Mucosa of descending colon (tissue), 3 donors: ENCODE results near the gene MLXIPL. TPM values are rescaled to one million over a fixed set of nuclear protein-coding genes. Genes with fewer than 3 reads are reported as not detected.
"Not testable (repeated sequence)": the region's sequence is repeated elsewhere in the genome, so short reads cannot be mapped to it uniquely, and the experiment has no call there.

Source experiments
- ATAC-seq: fragments of 200-7000 bp; cut with Tn5 transposase; one replicate; pipeline ENCODE4 v1.9.1; 2020; ENCODE audit warnings: mild to moderate bottlenecking, moderate library complexity
- DNase-seq, 3 donors: peaks; one replicate each; pipeline ENCODE4 v3.0.0-alpha.2; 2020
- H3K36me3 ChIP-seq: fragments of 200-600 bp; one replicate; pipeline ENCODE4 v1.8.0; 2021; ENCODE audit warnings: low read depth, mild to moderate bottlenecking
- H3K4me1 ChIP-seq: fragments of 200-600 bp; one replicate; pipeline ENCODE4 v1.8.0; 2021; ENCODE audit warnings: low read depth, mild to moderate bottlenecking
- H3K4me3 ChIP-seq: fragments of 200-600 bp; one replicate; pipeline ENCODE4 v1.8.0; 2021; ENCODE audit warnings: mild to moderate bottlenecking
- H3K9me3 ChIP-seq: fragments of 200-600 bp; one replicate; pipeline ENCODE4 v1.8.0; 2021; ENCODE audit warnings: mild to moderate bottlenecking
- intact Hi-C, 2 donors: fragments of 100-400 bp; cut with DNase I in 1 of 2; cut with micrococcal nuclease in 1 of 2; formaldehyde crosslinking; loops; one replicate each; pipeline versions ENCODE4 v1.11.0 to v1.11.1; 2022; cut with DNase I, micrococcal nuclease
- total RNA-seq, 3 donors: library from RNA; stranded (reverse); fragmentation: NEBNext Ultra II Directional in 2 of 3; extraction: Animal tissue kit (Norgen Biotek cat#: 25700) in 2 of 3; gene quantifications; one replicate each; pipeline versions ENCODE4 v1.2.1 to v1.2.4, GENCODE V29; 2021 to 2023
- TF ChIP-seq, protein P1 (sequence below): fragments of 200-600 bp; IDR thresholded peaks from one replicate; pipeline ENCODE4 v1.8.0; 2022; ENCODE audit warnings: antibody characterized with exemption, mild to moderate bottlenecking
- donor health status: DM: no; HTN: no; CAD: no; lungs with moderate emphysema.
- donor health status: DM: no; HTN: no; CAD: no.
- donor health status: DM: no; HTN: yes; CAD: no.

The MLXIPL gene
- total RNA-seq, 3 donors from 2014 or later: 13.3 to 18.0 (median 15.1) TPM

- no peaks in the 10 kb centered on the region for H3K9me3 ChIP-seq
- H3K36me3 ChIP-seq: no peaks in the 10 kb centered on the region
- TF ChIP-seq, protein P1, sequence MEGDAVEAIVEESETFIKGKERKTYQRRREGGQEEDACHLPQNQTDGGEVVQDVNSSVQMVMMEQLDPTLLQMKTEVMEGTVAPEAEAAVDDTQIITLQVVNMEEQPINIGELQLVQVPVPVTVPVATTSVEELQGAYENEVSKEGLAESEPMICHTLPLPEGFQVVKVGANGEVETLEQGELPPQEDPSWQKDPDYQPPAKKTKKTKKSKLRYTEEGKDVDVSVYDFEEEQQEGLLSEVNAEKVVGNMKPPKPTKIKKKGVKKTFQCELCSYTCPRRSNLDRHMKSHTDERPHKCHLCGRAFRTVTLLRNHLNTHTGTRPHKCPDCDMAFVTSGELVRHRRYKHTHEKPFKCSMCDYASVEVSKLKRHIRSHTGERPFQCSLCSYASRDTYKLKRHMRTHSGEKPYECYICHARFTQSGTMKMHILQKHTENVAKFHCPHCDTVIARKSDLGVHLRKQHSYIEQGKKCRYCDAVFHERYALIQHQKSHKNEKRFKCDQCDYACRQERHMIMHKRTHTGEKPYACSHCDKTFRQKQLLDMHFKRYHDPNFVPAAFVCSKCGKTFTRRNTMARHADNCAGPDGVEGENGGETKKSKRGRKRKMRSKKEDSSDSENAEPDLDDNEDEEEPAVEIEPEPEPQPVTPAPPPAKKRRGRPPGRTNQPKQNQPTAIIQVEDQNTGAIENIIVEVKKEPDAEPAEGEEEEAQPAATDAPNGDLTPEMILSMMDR: no peak
- DNase-seq: no peak
- peaks cover 5% of the 10 kb centered on the region for H3K4me1 ChIP-seq
- ATAC-seq: no peak
- intact Hi-C loops: no loop called here
- H3K4me3 ChIP-seq: no peak overlapping the region
Measured at GRCh38 chr7:73669288-73669701, 45.0 kb upstream of the MLXIPL start.

DNA sequence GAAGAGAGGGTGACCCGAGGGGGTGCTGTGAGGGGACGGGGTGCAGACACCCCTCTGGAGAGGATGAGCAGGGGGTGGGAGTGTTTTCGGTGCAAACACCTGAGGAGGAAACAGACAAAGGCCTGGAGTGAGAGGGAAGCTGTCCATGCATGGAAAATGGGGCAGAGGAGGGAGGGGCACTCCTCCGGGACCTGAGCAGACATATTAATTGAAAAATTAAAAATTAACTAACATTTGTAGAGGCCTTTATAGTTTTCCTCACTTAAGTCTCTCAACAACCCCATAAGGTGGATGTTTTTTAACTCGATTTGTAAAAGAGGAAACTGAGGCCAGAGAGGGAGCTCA, 44.5 kb upstream of the MLXIPL start:
- TF ChIP-seq, protein P1: no peak
- no peak for DNase-seq
- no peak overlapping the region for H3K4me3 ChIP-seq
- no peak for ATAC-seq
- peaks cover 5% of the 10 kb centered on the region for H3K4me1 ChIP-seq
- intact Hi-C loops: no loop called here
- H3K9me3 ChIP-seq: no peaks in the 10 kb centered on the region
- no peaks in the 10 kb centered on the region for H3K36me3 ChIP-seq

GRCh38 chr7:73668103-73668885, 44.0 kb upstream of the MLXIPL start:
- no peaks in the 10 kb centered on the region for H3K36me3 ChIP-seq
- TF ChIP-seq, protein P1: no peak
- H3K4me1 ChIP-seq: peaks cover 5% of the 10 kb centered on the region
- H3K9me3 ChIP-seq: no peaks in the 10 kb centered on the region
- intact Hi-C loops: no loop called here
- ATAC-seq (no peak), DNase-seq (no peak)
- peak overlapping the region; percentile 17 for H3K4me3 ChIP-seq

DNA sequence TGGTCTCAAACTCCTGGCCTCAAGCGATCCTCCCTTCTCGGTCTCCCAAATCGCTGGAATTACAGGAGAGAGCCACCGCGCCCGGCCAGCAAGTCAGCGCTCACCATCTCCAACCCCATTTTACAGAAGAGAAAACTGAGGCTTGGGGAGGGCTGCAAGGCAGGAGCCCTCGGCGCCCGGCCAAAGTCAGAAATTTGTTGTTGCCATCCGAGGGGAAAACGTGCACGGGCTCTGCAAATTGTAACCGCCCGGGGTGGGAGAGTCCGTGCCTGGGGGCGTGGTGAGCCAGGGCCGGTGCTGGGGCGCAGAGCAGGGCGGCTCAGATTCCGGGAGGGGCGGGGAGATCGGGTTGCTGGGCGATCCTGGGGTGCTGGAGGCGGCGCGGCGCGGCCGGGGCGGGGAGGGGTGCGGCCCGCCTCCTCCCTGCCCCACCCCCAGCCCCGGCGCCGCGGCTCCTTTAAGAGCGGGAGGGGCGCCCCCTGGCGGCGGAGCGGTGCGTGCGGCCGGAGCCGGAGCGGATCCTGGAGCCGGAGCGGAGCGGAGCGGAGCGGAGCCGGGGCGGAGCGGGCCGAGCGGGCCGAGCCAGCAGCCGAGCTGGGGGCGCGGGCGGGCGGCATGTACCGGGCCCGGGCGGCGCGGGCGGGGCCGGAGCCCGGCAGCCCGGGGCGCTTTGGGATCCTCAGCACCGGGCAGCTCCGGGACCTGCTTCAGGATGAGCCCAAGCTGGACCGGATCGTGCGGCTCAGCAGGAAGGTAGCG, 43.2 kb upstream of the MLXIPL start, which contains the start of gene VPS37D:
VPS37D (plus strand) TSS at position 488 of the 759 bp plus-strand sequence; CDS start at position 616, 128 bp downstream.
- Histone ChIP-seq H3K36me3 (no peaks in the 10 kb centered on the region), H3K4me1 (peaks cover 5% of the 10 kb centered on the region), H3K9me3 (no peaks in the 10 kb centered on the region), H3K4me3 (peak within 1 kb of the TSS; percentile 17)
- TF ChIP-seq, protein P1: peak; percentile 87
- DNase-seq (peak; percentile 93 to 97 (median 96)), ATAC-seq (peak; percentile 98)
- intact Hi-C loops: no loop called here

GRCh38 chr7:73663033-73663432, 38.7 kb upstream of the MLXIPL start:
- Histone ChIP-seq H3K36me3 (no peaks in the 10 kb centered on the region), H3K4me3 (no peak overlapping the region), H3K9me3 (no peaks in the 10 kb centered on the region), H3K4me1 (peaks cover 5% of the 10 kb centered on the region)
- no peak for ATAC-seq
- DNase-seq: no peak
- intact Hi-C loops: no loop called here
- TF ChIP-seq, protein P1: no peak

GRCh38 chr7:73660594-73660993, 36.3 kb upstream of the MLXIPL start:
- H3K4me1 ChIP-seq, H3K9me3 ChIP-seq, H3K4me3 ChIP-seq, intact Hi-C loops, DNase-seq, H3K36me3 ChIP-seq: not testable (repeated sequence)
- ATAC-seq: peak; percentile 39
